HepG2 (cell line): ENCODE measurements around the gene ABCA4. TPM values are rescaled to one million over a fixed set of nuclear protein-coding genes. Genes with fewer than 3 reads are reported as not detected.

Source experiments
- ATRX ChIP-seq: sonication (generic); formaldehyde crosslinking; IDR thresholded peaks from 2 replicates; pipeline ENCODE4 v1.4.0; 2020; ENCODE audit warnings: missing genetic modification reagents, borderline replicate concordance
- CHD4 ChIP-seq: fragments of 200-600 bp; sonication (generic); IDR thresholded peaks from 2 replicates; pipeline ENCODE4 v1.7.0; 2017; ENCODE audit warnings: mild to moderate bottlenecking, low read length, borderline replicate concordance
- EEA1 ChIP-seq: sonication (generic); formaldehyde crosslinking; IDR thresholded peaks from 2 replicates; pipeline ENCODE4 v1.5.1; 2020; ENCODE audit warnings: mild to moderate bottlenecking, missing genetic modification reagents, borderline replicate concordance
- GTF3A ChIP-seq: sonication (generic); formaldehyde crosslinking; conservative IDR thresholded peaks from 2 replicates; pipeline ENCODE4 v1.4.0; 2020; ENCODE audit warnings: mild to moderate bottlenecking, missing genetic modification reagents
- HMGA1 ChIP-seq: sonication (generic); formaldehyde crosslinking; conservative IDR thresholded peaks from 2 replicates; pipeline ENCODE4 v1.4.0; 2020; ENCODE audit warnings: missing genetic modification reagents
- STAG1 ChIP-seq: sonication (generic); formaldehyde crosslinking; IDR thresholded peaks from 2 replicates; pipeline ENCODE4 v1.4.0; 2020; ENCODE audit warnings: missing genetic modification reagents
- ZC3H4 ChIP-seq: sonication (generic); formaldehyde crosslinking; IDR thresholded peaks from 2 replicates; pipeline ENCODE4 v1.4.0; 2020; ENCODE audit warnings: missing genetic modification reagents, borderline replicate concordance
- ZFP82 ChIP-seq: sonication (generic); formaldehyde crosslinking; IDR thresholded peaks from 2 replicates; pipeline ENCODE4 v1.5.1; 2020; ENCODE audit warnings: mild to moderate bottlenecking, missing genetic modification reagents, borderline replicate concordance
- ZNF10 ChIP-seq: sonication (generic); formaldehyde crosslinking; IDR thresholded peaks from 2 replicates; pipeline ENCODE4 v1.4.0; 2020; ENCODE audit warnings: mild to moderate bottlenecking, low read depth, missing genetic modification reagents, borderline replicate concordance
- ZNF136 ChIP-seq: sonication (generic); formaldehyde crosslinking; IDR thresholded peaks from 2 replicates; pipeline ENCODE4 v1.8.1; 2022; ENCODE audit warnings: low read depth, mild to moderate bottlenecking, moderate library complexity, missing genetic modification reagents
- ZNF17 ChIP-seq: sonication (generic); formaldehyde crosslinking; IDR thresholded peaks from 2 replicates; pipeline ENCODE4 v1.5.0; 2020; ENCODE audit warnings: mild to moderate bottlenecking, missing genetic modification reagents
- ZNF24 ChIP-seq: fragments of 450-650 bp; IDR thresholded peaks from 2 replicates; pipeline ENCODE4 v1.6.1; 2017; ENCODE audit warnings: antibody characterized with exemption, mild to moderate bottlenecking
- ZNF644 ChIP-seq: IDR thresholded peaks from 2 replicates; pipeline ENCODE4 v1.6.1; 2016; ENCODE audit warnings: low read depth
- ZNF709 ChIP-seq: sonication (generic); formaldehyde crosslinking; IDR thresholded peaks from 2 replicates; pipeline ENCODE4 v1.5.0; 2020; ENCODE audit warnings: mild to moderate bottlenecking, missing genetic modification reagents
- ZNF777 ChIP-seq: sonication (generic); formaldehyde crosslinking; IDR thresholded peaks from 2 replicates; pipeline ENCODE4 v1.4.0; 2020; ENCODE audit warnings: missing genetic modification reagents
- polyA plus RNA-seq, 8 experiments: library from polyadenylated mRNA; depleted of rRNA in 3 of 8; stranded (reverse) in 7 of 8; unstranded in 1 of 8; fragments of >200 nt; fragmentation: Illumina TruSeq in 4 of 8; extraction: Trizol in 4 of 8; gene quantifications; 2 replicates each; pipeline versions ENCODE4 v1.2.1 to v1.2.3, GENCODE V29; 2011 to 2016; ENCODE audit warnings: low read depth in 4 of 8, missing spikeins in 1 of 8, mixed read lengths in 1 of 8; ENCODE audit not compliant: insufficient read depth in 1 of 8
- total RNA-seq, 5 experiments: library from RNA; depleted of rRNA; stranded (reverse); fragments of >200 nt; fragmentation: Illumina TruSeq; extraction: Trizol; gene quantifications; 2 replicates each; pipeline ENCODE4 v1.2.3, GENCODE V29; 2016; ENCODE audit warnings: low read depth in 1 of 5
- TF ChIP-seq, protein P1 (sequence below): sonication (generic); formaldehyde crosslinking; IDR thresholded peaks from 2 replicates; pipeline ENCODE4 v1.5.0; 2020; ENCODE audit warnings: mild to moderate bottlenecking, missing genetic modification reagents
- TF ChIP-seq, protein P2 (sequence below): sonication (generic); formaldehyde crosslinking; IDR thresholded peaks from 2 replicates; pipeline ENCODE4 v1.8.0; 2022; ENCODE audit warnings: missing genetic modification reagents, mild to moderate bottlenecking, borderline replicate concordance
- TF ChIP-seq, protein P3 (sequence below): sonication (generic); formaldehyde crosslinking; IDR thresholded peaks from 2 replicates; pipeline ENCODE4 v1.5.0; 2020; ENCODE audit warnings: mild to moderate bottlenecking, missing genetic modification reagents, borderline replicate concordance
- TF ChIP-seq, protein P4 (sequence below): sonication (generic); formaldehyde crosslinking; IDR thresholded peaks from 2 replicates; pipeline ENCODE4 v1.4.0; 2020; ENCODE audit warnings: missing genetic modification reagents
- TF ChIP-seq, protein P5 (sequence below): sonication (generic); formaldehyde crosslinking; IDR thresholded peaks from 2 replicates; pipeline ENCODE4 v1.8.1; 2022; ENCODE audit warnings: mild to moderate bottlenecking, missing genetic modification reagents

ABCA4 gene
- total and polyA plus RNA-seq, 2 of the 13 experiments (the other 11 are each of a cell fraction or from before 2014, with no cell fraction given) = 0.24 to 0.67 TPM

DNA sequence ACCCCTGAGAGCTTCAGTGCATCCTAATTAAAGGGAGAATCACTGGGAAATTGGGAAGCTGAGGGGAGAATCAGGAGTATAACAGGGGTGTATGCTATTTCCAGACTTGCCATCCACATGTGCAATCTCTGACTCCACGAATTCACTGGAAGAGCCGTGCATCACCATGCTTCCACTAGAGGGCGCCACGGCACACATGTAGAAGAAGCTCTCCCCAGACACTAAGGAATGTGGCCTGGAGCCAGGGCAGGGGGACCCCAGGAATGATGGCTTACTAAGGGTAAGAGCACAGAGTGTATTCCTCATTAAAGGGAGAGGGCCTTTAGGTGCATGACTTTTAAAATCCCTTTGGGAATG, 81.5 kb downstream of the ABCA4 start (continued):
- TF ChIP-seq, protein P1, sequence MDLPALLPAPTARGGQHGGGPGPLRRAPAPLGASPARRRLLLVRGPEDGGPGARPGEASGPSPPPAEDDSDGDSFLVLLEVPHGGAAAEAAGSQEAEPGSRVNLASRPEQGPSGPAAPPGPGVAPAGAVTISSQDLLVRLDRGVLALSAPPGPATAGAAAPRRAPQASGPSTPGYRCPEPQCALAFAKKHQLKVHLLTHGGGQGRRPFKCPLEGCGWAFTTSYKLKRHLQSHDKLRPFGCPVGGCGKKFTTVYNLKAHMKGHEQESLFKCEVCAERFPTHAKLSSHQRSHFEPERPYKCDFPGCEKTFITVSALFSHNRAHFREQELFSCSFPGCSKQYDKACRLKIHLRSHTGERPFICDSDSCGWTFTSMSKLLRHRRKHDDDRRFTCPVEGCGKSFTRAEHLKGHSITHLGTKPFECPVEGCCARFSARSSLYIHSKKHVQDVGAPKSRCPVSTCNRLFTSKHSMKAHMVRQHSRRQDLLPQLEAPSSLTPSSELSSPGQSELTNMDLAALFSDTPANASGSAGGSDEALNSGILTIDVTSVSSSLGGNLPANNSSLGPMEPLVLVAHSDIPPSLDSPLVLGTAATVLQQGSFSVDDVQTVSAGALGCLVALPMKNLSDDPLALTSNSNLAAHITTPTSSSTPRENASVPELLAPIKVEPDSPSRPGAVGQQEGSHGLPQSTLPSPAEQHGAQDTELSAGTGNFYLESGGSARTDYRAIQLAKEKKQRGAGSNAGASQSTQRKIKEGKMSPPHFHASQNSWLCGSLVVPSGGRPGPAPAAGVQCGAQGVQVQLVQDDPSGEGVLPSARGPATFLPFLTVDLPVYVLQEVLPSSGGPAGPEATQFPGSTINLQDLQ (CRISPR knock-in tag) = no peak
- TF ChIP-seq ZFP82 (no peak), HMGA1 (CRISPR knock-in tag) (no peak), ZNF644 (no peak), ZNF709 (CRISPR knock-in tag) (no peak), ZNF17 (CRISPR knock-in tag) (no peak), ZNF136 (CRISPR knock-in tag) (no peak), ATRX (CRISPR knock-in tag) (no peak), STAG1 (CRISPR knock-in tag) (peak; percentile 85), ZNF777 (CRISPR knock-in tag) (no peak), ZNF24 (no peak), CHD4 (no peak), ZNF10 (CRISPR knock-in tag) (no peak), ZC3H4 (CRISPR knock-in tag) (no peak), GTF3A (CRISPR knock-in tag) (no peak), EEA1 (CRISPR knock-in tag) (no peak)
- TF ChIP-seq, protein P2, sequence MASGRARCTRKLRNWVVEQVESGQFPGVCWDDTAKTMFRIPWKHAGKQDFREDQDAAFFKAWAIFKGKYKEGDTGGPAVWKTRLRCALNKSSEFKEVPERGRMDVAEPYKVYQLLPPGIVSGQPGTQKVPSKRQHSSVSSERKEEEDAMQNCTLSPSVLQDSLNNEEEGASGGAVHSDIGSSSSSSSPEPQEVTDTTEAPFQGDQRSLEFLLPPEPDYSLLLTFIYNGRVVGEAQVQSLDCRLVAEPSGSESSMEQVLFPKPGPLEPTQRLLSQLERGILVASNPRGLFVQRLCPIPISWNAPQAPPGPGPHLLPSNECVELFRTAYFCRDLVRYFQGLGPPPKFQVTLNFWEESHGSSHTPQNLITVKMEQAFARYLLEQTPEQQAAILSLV = no peak
- TF ChIP-seq, protein P3, sequence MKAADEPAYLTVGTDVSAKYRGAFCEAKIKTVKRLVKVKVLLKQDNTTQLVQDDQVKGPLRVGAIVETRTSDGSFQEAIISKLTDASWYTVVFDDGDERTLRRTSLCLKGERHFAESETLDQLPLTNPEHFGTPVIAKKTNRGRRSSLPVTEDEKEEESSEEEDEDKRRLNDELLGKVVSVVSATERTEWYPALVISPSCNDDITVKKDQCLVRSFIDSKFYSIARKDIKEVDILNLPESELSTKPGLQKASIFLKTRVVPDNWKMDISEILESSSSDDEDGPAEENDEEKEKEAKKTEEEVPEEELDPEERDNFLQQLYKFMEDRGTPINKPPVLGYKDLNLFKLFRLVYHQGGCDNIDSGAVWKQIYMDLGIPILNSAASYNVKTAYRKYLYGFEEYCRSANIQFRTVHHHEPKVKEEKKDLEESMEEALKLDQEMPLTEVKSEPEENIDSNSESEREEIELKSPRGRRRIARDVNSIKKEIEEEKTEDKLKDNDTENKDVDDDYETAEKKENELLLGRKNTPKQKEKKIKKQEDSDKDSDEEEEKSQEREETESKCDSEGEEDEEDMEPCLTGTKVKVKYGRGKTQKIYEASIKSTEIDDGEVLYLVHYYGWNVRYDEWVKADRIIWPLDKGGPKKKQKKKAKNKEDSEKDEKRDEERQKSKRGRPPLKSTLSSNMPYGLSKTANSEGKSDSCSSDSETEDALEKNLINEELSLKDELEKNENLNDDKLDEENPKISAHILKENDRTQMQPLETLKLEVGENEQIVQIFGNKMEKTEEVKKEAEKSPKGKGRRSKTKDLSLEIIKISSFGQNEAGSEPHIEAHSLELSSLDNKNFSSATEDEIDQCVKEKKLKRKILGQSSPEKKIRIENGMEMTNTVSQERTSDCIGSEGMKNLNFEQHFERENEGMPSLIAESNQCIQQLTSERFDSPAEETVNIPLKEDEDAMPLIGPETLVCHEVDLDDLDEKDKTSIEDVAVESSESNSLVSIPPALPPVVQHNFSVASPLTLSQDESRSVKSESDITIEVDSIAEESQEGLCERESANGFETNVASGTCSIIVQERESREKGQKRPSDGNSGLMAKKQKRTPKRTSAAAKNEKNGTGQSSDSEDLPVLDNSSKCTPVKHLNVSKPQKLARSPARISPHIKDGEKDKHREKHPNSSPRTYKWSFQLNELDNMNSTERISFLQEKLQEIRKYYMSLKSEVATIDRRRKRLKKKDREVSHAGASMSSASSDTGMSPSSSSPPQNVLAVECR (CRISPR knock-in tag) = 0 out of 2 replicates have a peak, but pooled peaks have one; percentile 15
- TF ChIP-seq, protein P4, sequence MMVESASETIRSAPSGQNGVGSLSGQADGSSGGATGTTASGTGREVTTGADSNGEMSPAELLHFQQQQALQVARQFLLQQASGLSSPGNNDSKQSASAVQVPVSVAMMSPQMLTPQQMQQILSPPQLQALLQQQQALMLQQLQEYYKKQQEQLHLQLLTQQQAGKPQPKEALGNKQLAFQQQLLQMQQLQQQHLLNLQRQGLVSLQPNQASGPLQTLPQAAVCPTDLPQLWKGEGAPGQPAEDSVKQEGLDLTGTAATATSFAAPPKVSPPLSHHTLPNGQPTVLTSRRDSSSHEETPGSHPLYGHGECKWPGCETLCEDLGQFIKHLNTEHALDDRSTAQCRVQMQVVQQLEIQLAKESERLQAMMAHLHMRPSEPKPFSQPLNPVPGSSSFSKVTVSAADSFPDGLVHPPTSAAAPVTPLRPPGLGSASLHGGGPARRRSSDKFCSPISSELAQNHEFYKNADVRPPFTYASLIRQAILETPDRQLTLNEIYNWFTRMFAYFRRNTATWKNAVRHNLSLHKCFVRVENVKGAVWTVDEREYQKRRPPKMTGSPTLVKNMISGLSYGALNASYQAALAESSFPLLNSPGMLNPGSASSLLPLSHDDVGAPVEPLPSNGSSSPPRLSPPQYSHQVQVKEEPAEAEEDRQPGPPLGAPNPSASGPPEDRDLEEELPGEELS (CRISPR knock-in tag) = no peak
- TF ChIP-seq, protein P5, sequence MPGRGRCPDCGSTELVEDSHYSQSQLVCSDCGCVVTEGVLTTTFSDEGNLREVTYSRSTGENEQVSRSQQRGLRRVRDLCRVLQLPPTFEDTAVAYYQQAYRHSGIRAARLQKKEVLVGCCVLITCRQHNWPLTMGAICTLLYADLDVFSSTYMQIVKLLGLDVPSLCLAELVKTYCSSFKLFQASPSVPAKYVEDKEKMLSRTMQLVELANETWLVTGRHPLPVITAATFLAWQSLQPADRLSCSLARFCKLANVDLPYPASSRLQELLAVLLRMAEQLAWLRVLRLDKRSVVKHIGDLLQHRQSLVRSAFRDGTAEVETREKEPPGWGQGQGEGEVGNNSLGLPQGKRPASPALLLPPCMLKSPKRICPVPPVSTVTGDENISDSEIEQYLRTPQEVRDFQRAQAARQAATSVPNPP = no peak
